BJ (cell line): Measurements from ENCODE around the gene LRRC25. TPM values are rescaled to one million over a fixed set of nuclear protein-coding genes. Genes with fewer than 3 reads are reported as not detected.
"Not testable (repeated sequence)": the region's sequence is repeated elsewhere in the genome, so short reads cannot be mapped to it uniquely, and the experiment has no call there.

ENCODE experiments used
- CTCF ChIA-PET: fragments of 350-600 bp; formaldehyde crosslinking; extraction: SDS; loops from one replicate; lab custom pipeline; 2021; ENCODE audit warnings: antibody characterized with exemption, inconsistent platforms; lab: Yijun Ruan, JAX
- POLR2A ChIA-PET: fragments of 300-600 bp; sonication (Branson Sonifier 250); formaldehyde crosslinking; extraction: SDS; loops from one replicate; lab custom pipeline; 2021; ENCODE audit warnings: antibody characterized with exemption; lab: Charles Lee
- DNase-seq: peaks from one replicate; pipeline ENCODE4 v3.0.0-alpha.2; 2011; ENCODE audit warnings: low read depth
- H3K27me3 ChIP-seq: 2 replicates; pipeline ENCODE4 v1.6.0; 2011; ENCODE audit warnings: low read length; ENCODE audit not compliant: control insufficient read depth, insufficient read depth
- H3K36me3 ChIP-seq: 2 replicates; pipeline ENCODE4 v1.5.1; 2011; ENCODE audit warnings: low read length; ENCODE audit not compliant: control insufficient read depth, insufficient read depth
- H3K4me3 ChIP-seq: 2 replicates; pipeline ENCODE4 v1.5.1; 2011; ENCODE audit warnings: low read depth, mild to moderate bottlenecking, control low read depth, low read length
- polyA plus RNA-seq: library from polyadenylated mRNA; depleted of rRNA; stranded (reverse); fragments of >200 nt; gene quantifications from 2 replicates; pipeline ENCODE4 v1.2.3, GENCODE V29; 2011
- TF ChIP-seq, protein P1 (sequence below): IDR thresholded peaks from 2 replicates; pipeline ENCODE4 v1.5.1; 2011; ENCODE audit warnings: low read depth, mild to moderate bottlenecking, control low read depth, inconsistent platforms, low read length, moderate library complexity; ENCODE audit not compliant: insufficient read depth

Gene LRRC25
- polyA plus RNA-seq, 1 experiment: 0.06 TPM

DNA sequence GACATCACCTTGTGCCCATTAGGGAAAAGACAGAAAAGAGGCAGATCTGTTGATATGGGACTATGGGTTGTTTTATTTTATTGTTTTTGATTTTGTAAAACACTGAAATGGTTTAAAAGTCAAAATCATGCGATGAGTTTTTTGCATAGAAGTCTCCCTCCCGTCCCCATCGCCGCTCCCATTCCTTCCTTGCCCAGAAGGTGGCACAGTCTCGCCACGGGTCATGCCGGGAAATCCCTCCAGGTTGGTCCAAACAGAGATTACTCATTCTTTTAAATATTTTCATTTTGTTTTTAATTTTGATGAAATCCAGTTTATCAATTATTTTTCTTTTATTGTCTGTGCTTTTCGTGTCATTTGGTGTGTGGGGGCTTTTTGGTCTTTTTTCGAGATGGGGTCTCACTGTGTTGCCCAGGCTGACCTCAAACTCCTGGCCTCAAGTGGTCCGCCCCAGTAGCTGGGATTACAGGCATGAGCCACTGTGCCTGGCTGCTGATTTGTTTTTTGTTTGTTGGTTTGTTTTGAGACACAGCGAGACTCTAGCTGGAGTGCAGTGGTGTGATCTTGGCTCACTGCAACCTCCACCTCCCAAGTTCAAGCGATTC, 47.8 kb downstream of the LRRC25 start:
- Histone ChIP-seq H3K27me3 (no peaks in the 10 kb centered on the region), H3K4me3 (no peak overlapping the region), H3K36me3 (no peaks in the 10 kb centered on the region; the same call in none of the 2 replicates)
- no peak for DNase-seq
- POLR2A ChIA-PET: no interaction called here
- TF ChIP-seq, protein P1, sequence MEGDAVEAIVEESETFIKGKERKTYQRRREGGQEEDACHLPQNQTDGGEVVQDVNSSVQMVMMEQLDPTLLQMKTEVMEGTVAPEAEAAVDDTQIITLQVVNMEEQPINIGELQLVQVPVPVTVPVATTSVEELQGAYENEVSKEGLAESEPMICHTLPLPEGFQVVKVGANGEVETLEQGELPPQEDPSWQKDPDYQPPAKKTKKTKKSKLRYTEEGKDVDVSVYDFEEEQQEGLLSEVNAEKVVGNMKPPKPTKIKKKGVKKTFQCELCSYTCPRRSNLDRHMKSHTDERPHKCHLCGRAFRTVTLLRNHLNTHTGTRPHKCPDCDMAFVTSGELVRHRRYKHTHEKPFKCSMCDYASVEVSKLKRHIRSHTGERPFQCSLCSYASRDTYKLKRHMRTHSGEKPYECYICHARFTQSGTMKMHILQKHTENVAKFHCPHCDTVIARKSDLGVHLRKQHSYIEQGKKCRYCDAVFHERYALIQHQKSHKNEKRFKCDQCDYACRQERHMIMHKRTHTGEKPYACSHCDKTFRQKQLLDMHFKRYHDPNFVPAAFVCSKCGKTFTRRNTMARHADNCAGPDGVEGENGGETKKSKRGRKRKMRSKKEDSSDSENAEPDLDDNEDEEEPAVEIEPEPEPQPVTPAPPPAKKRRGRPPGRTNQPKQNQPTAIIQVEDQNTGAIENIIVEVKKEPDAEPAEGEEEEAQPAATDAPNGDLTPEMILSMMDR: peak; percentile 88
- CTCF ChIA-PET: interaction anchor here (0.7 to 8.6 kb wide), 24 partner anchors 10 to 326 kb away, joined by 3 to 126 read pairs (median 4); partner anchors contain the start of genes GDF15, LSM4, PGPEP1 and SSBP4

DNA sequence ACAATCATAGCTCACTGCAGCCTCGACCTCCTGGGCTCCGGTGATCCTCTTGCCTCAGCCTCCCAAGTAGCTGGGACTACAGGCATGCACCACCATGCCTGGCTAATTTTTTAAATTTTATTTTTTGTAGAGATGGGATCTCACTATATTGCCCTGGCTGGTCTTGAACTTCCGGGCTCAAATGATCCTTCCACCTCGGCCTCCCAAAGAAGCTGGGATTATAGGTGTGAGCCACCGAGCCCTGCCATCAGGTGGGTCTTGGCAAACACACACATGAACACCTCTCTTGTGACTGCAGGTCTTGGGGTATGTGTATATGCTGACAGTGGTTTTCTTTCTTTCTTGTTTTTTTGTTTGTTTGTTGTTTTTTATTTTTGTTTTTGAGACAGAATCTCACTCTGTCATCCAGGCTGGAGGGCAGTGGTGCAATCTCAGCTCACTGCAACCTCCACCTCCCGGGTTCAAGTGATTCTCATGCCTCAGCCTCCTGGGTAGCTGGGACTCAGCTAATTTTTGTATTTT, 48.5 kb downstream of the LRRC25 start:
- H3K27me3 ChIP-seq, H3K36me3 ChIP-seq, H3K4me3 ChIP-seq, DNase-seq, POLR2A ChIA-PET: not testable (repeated sequence)
- CTCF ChIA-PET: interaction anchor here (0.7 to 8.6 kb wide), 16 partner anchors 9 to 114 kb away, joined by 3 to 126 read pairs (median 4); partner anchors contain the start of genes GDF15, PGPEP1 and SSBP4

DNA sequence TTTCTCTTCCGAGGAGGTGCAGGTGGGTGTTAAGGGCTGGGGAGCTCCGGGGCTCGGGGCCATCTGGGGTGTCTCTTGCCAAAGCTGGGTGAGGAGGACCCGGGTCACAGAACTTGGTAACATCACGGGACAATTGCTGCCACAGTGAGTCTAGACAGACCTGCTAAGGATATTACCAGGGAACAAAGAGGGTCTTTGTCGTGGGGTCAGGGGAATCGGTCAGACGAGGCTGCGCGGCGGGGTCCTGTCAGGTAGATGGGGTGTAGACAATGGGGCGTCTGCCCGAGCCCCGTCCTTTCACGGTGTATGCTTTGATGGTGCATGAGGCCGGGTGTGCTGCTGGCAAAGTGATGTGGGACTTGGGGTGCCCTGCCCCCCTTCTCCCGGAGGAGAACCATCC, 49.3 kb downstream of the LRRC25 start:
- POLR2A ChIA-PET: no interaction called here

DNA sequence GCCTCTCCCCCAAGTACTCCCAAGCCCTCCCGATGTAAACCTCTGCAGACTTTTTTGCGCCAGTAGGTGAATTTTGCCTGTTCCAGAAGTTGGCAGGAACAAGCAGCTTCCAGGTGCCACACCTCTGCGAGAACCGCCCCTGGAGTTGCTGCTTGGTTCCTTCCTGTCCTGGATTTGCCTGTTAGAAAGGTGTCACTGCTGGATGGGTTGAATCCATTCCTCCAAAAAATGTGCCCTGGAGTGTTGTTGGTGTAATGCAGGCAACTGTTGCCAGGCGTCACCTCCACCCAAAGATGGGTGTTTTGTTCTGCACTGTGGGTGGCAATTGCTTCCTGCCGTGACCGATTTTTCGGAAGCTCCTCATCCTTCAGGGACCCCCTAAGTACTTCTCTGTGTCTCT, 51.3 kb downstream of the LRRC25 start:
- Histone ChIP-seq H3K36me3 (peaks cover 4% of the 10 kb centered on the region), H3K27me3 (no peaks in the 10 kb centered on the region), H3K4me3 (no peak overlapping the region)
- DNase-seq: no peak
- CTCF ChIA-PET: interaction anchor here (0.6 to 8.6 kb wide), 3 partner anchors 42 to 73 kb away, joined by 3 to 126 read pairs (median 4); partner anchors contain the start of gene SSBP4
- TF ChIP-seq, protein P1: no peak
- POLR2A ChIA-PET: no interaction called here

More for the DNA sequence above, 49.3 kb downstream of the LRRC25 start:
- no peak for DNase-seq
- no peak overlapping the region for H3K4me3 ChIP-seq
- CTCF ChIA-PET: interaction anchor here (0.7 to 8.6 kb wide), 6 partner anchors 13 to 75 kb away, joined by 3 to 126 read pairs (median 4); no protein-coding TSS in a partner anchor
- H3K27me3 ChIP-seq: no peaks in the 10 kb centered on the region
- H3K36me3 ChIP-seq: peaks cover 2% of the 10 kb centered on the region
- TF ChIP-seq, protein P1: no peak

DNA sequence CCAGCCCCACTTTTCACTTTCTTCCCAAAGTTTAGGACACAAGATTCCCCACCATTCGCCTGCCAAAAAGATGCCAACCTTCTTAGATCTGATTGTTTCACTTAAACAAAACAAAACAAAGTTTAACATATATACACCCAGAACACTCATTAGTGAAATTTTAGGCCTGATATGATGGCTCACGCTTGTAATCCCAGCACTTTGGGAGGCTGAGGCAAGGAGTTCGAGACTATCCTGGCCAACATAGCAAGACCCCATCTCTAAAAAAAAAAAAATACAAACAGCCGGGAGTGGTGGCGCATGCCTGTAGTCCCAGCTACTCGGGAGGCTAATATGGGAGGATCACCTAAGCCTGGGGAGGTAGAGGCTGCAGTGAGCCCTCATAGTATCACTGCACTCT, 52.1 kb downstream of the LRRC25 start:
- Histone ChIP-seq H3K27me3 (no peaks in the 10 kb centered on the region), H3K4me3 (no peak overlapping the region), H3K36me3 (peaks cover 4% of the 10 kb centered on the region)
- ChIA-PET CTCF (interaction anchor here (0.6 to 8.6 kb wide), 5 partner anchors 43 to 75 kb away, joined by 3 to 126 read pairs (median 3); partner anchors contain the start of gene LRRC25), POLR2A (no interaction called here)
- TF ChIP-seq, protein P1: no peak
- no peak for DNase-seq
